H1 (cell line): ENCODE data around the gene PTMA. TPM values are rescaled to one million over a fixed set of nuclear protein-coding genes. Genes with fewer than 3 reads are reported as not detected.

Experiments used
- CTCF ChIA-PET: fragments of 300-600 bp; sonication (Branson Sonifier 250); formaldehyde crosslinking; loops from one replicate; lab custom pipeline; 2021; ENCODE audit not compliant: partially characterized antibody; lab: Charles Lee
- POLR2A ChIA-PET: fragments of 300-600 bp; sonication (Branson Sonifier 250); formaldehyde crosslinking; loops from one replicate; lab custom pipeline; 2021; ENCODE audit warnings: inconsistent platforms; ENCODE audit not compliant: partially characterized antibody; lab: Charles Lee
- DNase-seq, 2 experiments: peaks; one replicate each; pipeline versions ENCODE4 v3.0.0 to v3.0.0-alpha.2; 2010 to 2022; ENCODE audit warnings: low spot score in 2 of 2, low read depth in 1 of 2, mixed read lengths in 1 of 2
- FAIRE-seq: peaks from 2 replicates; lab custom pipeline; 2011; peaks lifted over from hg19 to GRCh38; lab: Jason Lieb, UNC
- H2AFZ ChIP-seq: 2 replicates; pipeline ENCODE4 v1.8.1; 2012; ENCODE audit warnings: low read length, inconsistent platforms
- H2AK5ac ChIP-seq: 2 replicates; pipeline ENCODE4 v1.6.1; 2013; ENCODE audit warnings: low read depth, low read length
- H2BK120ac ChIP-seq: replicated peaks from 2 replicates; pipeline ENCODE3; 2013; ENCODE audit warnings: low read depth, low read length, inconsistent platforms
- H2BK12ac ChIP-seq: 2 replicates; pipeline ENCODE4 v1.6.1; 2013; ENCODE audit warnings: low read depth, low read length
- H2BK15ac ChIP-seq: 2 replicates; pipeline ENCODE4 v1.6.1; 2013; ENCODE audit warnings: low read length
- H2BK20ac ChIP-seq: 2 replicates; pipeline ENCODE4 v1.6.1; 2013; ENCODE audit warnings: low read length
- H2BK5ac ChIP-seq: 2 replicates; pipeline ENCODE4 v1.6.1; 2013; ENCODE audit warnings: low read depth, low read length
- H3K14ac ChIP-seq: 2 replicates; pipeline ENCODE4 v1.6.1; 2013; ENCODE audit warnings: inconsistent platforms; ENCODE audit not compliant: insufficient read length
- H3K18ac ChIP-seq: 2 replicates; pipeline ENCODE4 v1.6.1; 2013; ENCODE audit warnings: low read length; ENCODE audit errors: extremely low read depth
- H3K23ac ChIP-seq: 2 replicates; pipeline ENCODE4 v1.6.1; 2013; ENCODE audit warnings: inconsistent platforms; ENCODE audit not compliant: insufficient read length
- H3K23me2 ChIP-seq: 2 replicates; pipeline ENCODE4 v1.6.1; 2013; ENCODE audit warnings: low read depth, low read length
- H3K27ac ChIP-seq: 2 replicates; pipeline ENCODE4 v1.6.1; 2011; ENCODE audit warnings: low read depth, low read length, inconsistent platforms
- H3K27me3 ChIP-seq, 4 experiments: replicated peaks in 1 of 4; 1 replicate in 1 of 4; 2 replicates in 3 of 4; pipeline versions ENCODE4 v1.6.1 to v1.8.1; 2011 to 2013; ENCODE audit warnings: low read length in 3 of 4, mild to moderate bottlenecking in 3 of 4, inconsistent platforms in 2 of 4, mixed read lengths in 2 of 4, moderate library complexity in 1 of 4; ENCODE audit not compliant: control insufficient read depth in 3 of 4, insufficient read depth in 3 of 4; ENCODE audit errors: extremely low read depth in 1 of 4
- H3K36me3 ChIP-seq, 4 experiments: 2 replicates each; pipeline versions ENCODE4 v1.6.1 to v1.8.1; 2011 to 2013; ENCODE audit warnings: mild to moderate bottlenecking in 4 of 4, low read length in 3 of 4, moderate library complexity in 2 of 4, control low read depth in 1 of 4, inconsistent platforms in 1 of 4; ENCODE audit not compliant: insufficient read depth in 4 of 4, control insufficient read depth in 2 of 4
- H3K4ac ChIP-seq: replicated peaks from 2 replicates; pipeline ENCODE3; 2013; ENCODE audit warnings: low read length, low read depth, mixed read lengths, inconsistent platforms; ENCODE audit not compliant: insufficient read length
- H3K4me1 ChIP-seq, 4 experiments: replicated peaks in 1 of 4; 1 replicate in 1 of 4; 2 replicates in 3 of 4; pipeline versions ENCODE4 v1.6.1 to v1.8.1; 2011 to 2013; ENCODE audit warnings: low read length in 3 of 4, inconsistent platforms in 2 of 4, mixed read lengths in 1 of 4; ENCODE audit not compliant: insufficient read depth in 4 of 4, control insufficient read depth in 3 of 4
- H3K4me2 ChIP-seq, 2 experiments: 2 replicates each; pipeline versions ENCODE4 v1.6.1 to v1.8.1; 2011 to 2013; ENCODE audit warnings: low read depth in 2 of 2, low read length in 2 of 2, control low read depth in 1 of 2, inconsistent platforms in 1 of 2, mild to moderate bottlenecking in 1 of 2; ENCODE audit not compliant: insufficient read depth in 1 of 2
- H3K4me3 ChIP-seq, 4 experiments: fragments of 200-600, 300-600 bp in 1 of 4; sonication (generic), shearing (Covaris generic), sonication (Bioruptor Twin) in 1 of 4; 2 replicates each; pipeline versions ENCODE4 v1.5.1 to v1.8.1; 2011 to 2016; ENCODE audit warnings: low read length in 4 of 4, low read depth in 3 of 4, control low read depth in 2 of 4, inconsistent platforms in 2 of 4, mild to moderate bottlenecking in 2 of 4, mixed read lengths in 1 of 4, moderate library complexity in 1 of 4; ENCODE audit not compliant: insufficient read depth in 2 of 4; ENCODE audit errors: extremely low read depth in 1 of 4
- H3K56ac ChIP-seq: replicated peaks from 2 replicates; pipeline ENCODE3; 2013; ENCODE audit warnings: low read depth, mild to moderate bottlenecking, mixed read lengths, low read length, inconsistent platforms; ENCODE audit not compliant: insufficient read length
- H3K79me1 ChIP-seq: 2 replicates; pipeline ENCODE4 v1.6.1; 2013; ENCODE audit warnings: low read depth, low read length, control low read depth
- H3K79me2 ChIP-seq, 2 experiments: 2 replicates each; pipeline versions ENCODE4 v1.6.1 to v1.8.1; 2012 to 2013; ENCODE audit warnings: low read length in 2 of 2, mild to moderate bottlenecking in 2 of 2, inconsistent platforms in 1 of 2; ENCODE audit not compliant: insufficient read depth in 2 of 2, control insufficient read depth in 1 of 2
- H3K9ac ChIP-seq, 4 experiments: replicated peaks in 1 of 4; 1 replicate in 1 of 4; 2 replicates in 3 of 4; pipeline versions ENCODE4 v1.6.1 to v1.8.1; 2011 to 2013; ENCODE audit warnings: low read depth in 3 of 4, low read length in 3 of 4, control low read depth in 2 of 4, mild to moderate bottlenecking in 2 of 4, moderate library complexity in 2 of 4, inconsistent platforms in 1 of 4; ENCODE audit errors: extremely low read depth in 1 of 4
- H3K9me3 ChIP-seq, 2 experiments: 2 replicates each; pipeline versions ENCODE4 v1.6.1 to v1.8.1; 2012 to 2013; ENCODE audit warnings: mild to moderate bottlenecking in 2 of 2, moderate library complexity in 2 of 2, control low read depth in 1 of 2, inconsistent platforms in 1 of 2, low read depth in 1 of 2, low read length in 1 of 2, mixed read lengths in 1 of 2; ENCODE audit not compliant: insufficient read depth in 2 of 2
- H4K20me1 ChIP-seq, 2 experiments: replicated peaks in 1 of 2; 2 replicates each; pipeline versions ENCODE3 to v1.8.1; 2011 to 2013; ENCODE audit warnings: inconsistent platforms in 2 of 2, low read length in 2 of 2, mild to moderate bottlenecking in 1 of 2; ENCODE audit not compliant: insufficient read depth in 2 of 2, control insufficient read depth in 1 of 2
- H4K5ac ChIP-seq: 2 replicates; pipeline ENCODE4 v1.6.1; 2013; ENCODE audit warnings: low read length, low read depth, mixed read lengths, inconsistent platforms; ENCODE audit not compliant: insufficient read length
- H4K8ac ChIP-seq: 2 replicates; pipeline ENCODE4 v1.8.0; 2013; ENCODE audit warnings: mild to moderate bottlenecking, moderate library complexity, low read length, inconsistent platforms; ENCODE audit not compliant: insufficient read depth; ENCODE audit errors: extremely low read depth
- H4K91ac ChIP-seq: replicated peaks from 2 replicates; pipeline ENCODE3; 2013; ENCODE audit warnings: low read length, mixed read lengths, inconsistent platforms; ENCODE audit not compliant: insufficient read length
- FOSL1 ChIP-seq: IDR thresholded peaks from 2 replicates; pipeline ENCODE4 v1.6.1; 2011; ENCODE audit warnings: mild to moderate bottlenecking, low read depth, low read length, moderate library complexity; ENCODE audit not compliant: insufficient read depth
- SP1 ChIP-seq: IDR thresholded peaks from 2 replicates; pipeline ENCODE4 v1.6.1; 2011; ENCODE audit warnings: low read depth, low read length
- SP4 ChIP-seq: IDR thresholded peaks from 2 replicates; pipeline ENCODE4 v1.6.1; 2012; ENCODE audit warnings: low read length, inconsistent platforms
- WGBS, 2 experiments: shearing (Covaris generic) in 1 of 2; methylation state at CpG; one replicate each; pipeline versions ENCODE4 v1.1.6 to v1.1.7; 2013 to 2015; ENCODE audit warnings: low lambda C conversion rate in 2 of 2, mixed read lengths in 2 of 2, inconsistent platforms in 1 of 2, low coverage in 1 of 2, missing lambda C conversion rate in 1 of 2; ENCODE audit not compliant: insufficient replicate concordance in 2 of 2, insufficient coverage in 1 of 2, insufficient read length in 1 of 2; ENCODE audit errors: extremely low coverage in 1 of 2, missing lambda C conversion rate in 1 of 2; 5-methylcytosine and 5-hydroxymethylcytosine counted together
- polyA plus RNA-seq, 7 experiments: library from polyadenylated mRNA; depleted of rRNA in 3 of 7; stranded (reverse) in 5 of 7; unstranded in 2 of 7; fragments of >200 nt in 5 of 7; fragments of 200-250 nt in 2 of 7; gene quantifications; 1 replicate in 5 of 7; 2 replicates in 1 of 7; 4 replicates in 1 of 7; pipeline versions ENCODE4 v1.2.1 to v1.2.3, GENCODE V29; 2011 to 2013; ENCODE audit warnings: missing spikeins in 2 of 7, mixed read lengths in 2 of 7
- total RNA-seq: library from RNA; stranded (reverse); fragmentation: NEBNext Ultra II Directional; extraction: Animal tissue kit (Norgen Biotek cat#: 25700); gene quantifications from 2 replicates; pipeline ENCODE4 v1.2.1, GENCODE V29; 2021

PTMA gene
- total and polyA plus RNA-seq, 2 of the 8 experiments (the other 6 are each of a cell fraction or from before 2014, with no cell fraction given): 683 to 2,680 TPM

GRCh38 chr2:231662811-231663457 is 45.4 kb upstream of the PTMA start:
- Histone ChIP-seq H4K8ac (peak overlapping the region; percentile 97), H4K5ac (peak overlapping the region; percentile 69), H3K27me3 (peaks cover 0 to 10% (median 3%) of the 10 kb centered on the region in 4 experiments; a peak in 5 of 7 replicates), H3K27ac (peak overlapping the region; percentile 56), H3K4ac (peak overlapping the region; percentile 37), H2BK120ac (peak overlapping the region; percentile 30), H4K20me1 (no peaks in the 10 kb centered on the region), H3K4me3 (peak overlapping the region in 2 of 4 experiments; percentile 7 to 36; a peak in 2 of 8 replicates), H3K56ac (no peak overlapping the region), H2AFZ (no peak overlapping the region), H3K36me3 (no peaks in the 10 kb centered on the region), H3K18ac (peak overlapping the region; percentile 93), H2BK15ac (peak overlapping the region; percentile 98)
- no peak for FAIRE-seq
- 94% methylated on average over 34 of the region's 34 CpGs; no CpG with 5 or more reads in 1 of the 2 experiments for WGBS, 2 experiments
- CTCF ChIA-PET: interaction anchor here (0.9 to 11.3 kb wide), 4 partner anchors 12 to 54 kb away, joined by 3 to 148 read pairs (median 4); no protein-coding TSS in a partner anchor
- TF ChIP-seq SP1 (no peak), SP4 (no peak), FOSL1 (no peak)
- TF ChIP-seq, all 59 proteins: peak for 0
- Histone ChIP-seq H3K4me2 (peak overlapping the region; percentile 25 to 44), H2BK12ac (peak overlapping the region; percentile 92), H2BK5ac (peak overlapping the region; percentile 78), H3K9ac (peak overlapping the region in 2 of 4 experiments; percentile 35 to 40; a peak in 2 of 7 replicates), H2AK5ac (peak overlapping the region; percentile 65), H3K9me3 (no peaks in the 10 kb centered on the region; a peak in 1 of 4 replicates), H3K14ac (no peak overlapping the region), H2BK20ac (peak overlapping the region; percentile 62; the same call in 1 of the 2 replicates), H4K91ac (peak overlapping the region; percentile 71), H3K23ac (no peak overlapping the region), H3K79me1 (no peaks in the 10 kb centered on the region), H3K4me1 (peaks cover 0 to 29% (median 10%) of the 10 kb centered on the region in 4 experiments; a peak in 6 of 7 replicates), H3K79me2 (no peaks in the 10 kb centered on the region), H3K23me2 (peaks cover 2% of the 10 kb centered on the region; the same call in 1 of the 2 replicates)
- DNase-seq: no peak
- POLR2A ChIA-PET: interaction anchor here (0.7 to 7.3 kb wide), 15 partner anchors 10 to 58 kb away, joined by 3 to 100 read pairs (median 7); partner anchors contain the start of gene PTMA
